OCI-LY3 (cell line): ENCODE measurements around the gene TAPT1.

Experiments used
- H2AFZ ChIP-seq: fragments of 200-600, 300-600 bp; shearing (Covaris generic); 2 replicates; pipeline ENCODE4 v1.6.0; 2014; ENCODE audit warnings: antibody characterized with exemption, low read depth, low read length
- H3K27ac ChIP-seq: fragments of 200-600, 300-600 bp; sonication (generic); 2 replicates; pipeline ENCODE4 v1.5.1; 2014; ENCODE audit warnings: mild to moderate bottlenecking, low read length, moderate library complexity, mixed read lengths
- H3K27me3 ChIP-seq: fragments of 200-600, 300-600 bp; sonication (generic); 2 replicates; pipeline ENCODE4 v1.6.1; 2014; ENCODE audit warnings: low read depth, low read length, mixed read lengths
- H3K36me3 ChIP-seq: fragments of 200-600, 300-600 bp; sonication (generic); replicated peaks from 2 replicates; pipeline ENCODE3; 2014; ENCODE audit warnings: low read depth, low read length, mixed read lengths
- H3K4me1 ChIP-seq: fragments of 300-600, 200-600 bp; sonication (generic); 2 replicates; pipeline ENCODE4 v1.6.1; 2014; ENCODE audit warnings: low read length, mixed read lengths
- H3K4me2 ChIP-seq: fragments of 200-600, 300-600 bp; sonication (generic); 2 replicates; pipeline ENCODE4 v1.6.1; 2014; ENCODE audit warnings: low read length, mixed read lengths
- H3K4me3 ChIP-seq: fragments of 300-600, 200-600 bp; sonication (generic); 2 replicates; pipeline ENCODE4 v1.5.1; 2014; ENCODE audit warnings: antibody characterized with exemption, mild to moderate bottlenecking, low read length, moderate library complexity
- H3K79me2 ChIP-seq: fragments of 300-600, 200-600 bp; shearing (Covaris generic); 2 replicates; pipeline ENCODE4 v1.6.1; 2014; ENCODE audit warnings: mild to moderate bottlenecking, low read length, mixed read lengths
- H3K9ac ChIP-seq: fragments of 300-600, 200-600 bp; shearing (Covaris generic); 2 replicates; pipeline ENCODE4 v1.6.0; 2014; ENCODE audit warnings: mild to moderate bottlenecking, low read length, moderate library complexity
- H3K9me3 ChIP-seq: fragments of 200-600, 300-600 bp; shearing (Covaris generic); 2 replicates; pipeline ENCODE4 v1.6.1; 2014; ENCODE audit warnings: low read length, mixed read lengths; ENCODE audit not compliant: insufficient read depth
- H4K20me1 ChIP-seq: fragments of 200-600, 300-600 bp; sonication (generic); 2 replicates; pipeline ENCODE4 v1.6.1; 2016; ENCODE audit warnings: low read length, mixed read lengths; ENCODE audit not compliant: insufficient read depth
- EZH2phosphoT487 ChIP-seq: fragments of 200-600 bp; shearing (Covaris generic); IDR thresholded peaks from 2 replicates; pipeline ENCODE4 v1.6.1; 2018; ENCODE audit warnings: antibody characterized with exemption, mixed run types, low read depth
- TF ChIP-seq, protein P1 (sequence below): fragments of 200-600, 300-600 bp; sonication (generic); IDR thresholded peaks from 2 replicates; pipeline ENCODE4 v1.5.1; 2014; ENCODE audit warnings: antibody characterized with exemption, low read length, low read depth

The TAPT1 gene

DNA sequence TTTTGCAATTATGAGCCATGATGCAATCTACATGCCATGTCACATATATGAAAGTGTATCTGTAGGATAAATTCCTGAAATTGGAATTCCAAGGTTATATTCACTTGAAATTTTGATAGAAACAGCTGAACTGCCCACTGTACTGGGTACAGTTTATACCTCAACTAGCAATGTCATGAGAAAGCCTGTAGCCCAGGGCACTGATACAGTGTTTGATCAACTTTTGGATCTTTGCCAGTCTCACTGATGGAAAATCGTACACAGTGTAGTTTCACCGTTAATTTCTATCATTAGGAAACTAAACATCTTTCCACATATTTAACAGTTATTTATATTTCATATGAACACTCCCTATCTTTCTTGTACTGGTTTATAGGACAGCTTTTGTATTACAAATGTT is 34.2 kb downstream of the TAPT1 start:
- Histone ChIP-seq H3K36me3 (peaks cover 2% of the 10 kb centered on the region), H2AFZ (no peak overlapping the region)

DNA sequence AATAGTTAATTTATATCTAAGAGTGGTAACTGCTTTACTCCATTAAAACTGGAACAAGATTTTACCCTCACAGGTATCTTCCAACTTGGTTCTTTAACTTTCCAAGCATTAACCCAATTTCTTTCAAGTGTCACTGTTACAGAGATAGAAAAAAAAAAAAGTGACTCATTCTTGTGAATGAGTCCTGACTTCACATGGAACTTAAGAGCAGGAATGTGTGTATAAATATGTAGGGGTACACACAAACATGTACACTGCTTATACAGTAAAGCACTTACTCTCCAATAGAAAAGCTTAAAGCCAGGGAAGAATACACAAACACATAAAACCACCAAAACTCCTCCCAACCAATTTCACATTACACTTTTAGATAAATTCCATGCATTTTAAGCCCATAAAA is 38.8 kb downstream of the TAPT1 start:
- Histone ChIP-seq H4K20me1 (no peaks in the 10 kb centered on the region), H3K27me3 (no peaks in the 10 kb centered on the region), H3K4me3 (no peak overlapping the region), H2AFZ (no peak overlapping the region), H3K4me1 (peaks cover 9% of the 10 kb centered on the region), H3K27ac (no peak overlapping the region), H3K79me2 (no peaks in the 10 kb centered on the region), H3K9me3 (no peaks in the 10 kb centered on the region), H3K4me2 (no peak overlapping the region), H3K9ac (no peak overlapping the region), H3K36me3 (peaks cover 2% of the 10 kb centered on the region)
- TF ChIP-seq, protein P1, sequence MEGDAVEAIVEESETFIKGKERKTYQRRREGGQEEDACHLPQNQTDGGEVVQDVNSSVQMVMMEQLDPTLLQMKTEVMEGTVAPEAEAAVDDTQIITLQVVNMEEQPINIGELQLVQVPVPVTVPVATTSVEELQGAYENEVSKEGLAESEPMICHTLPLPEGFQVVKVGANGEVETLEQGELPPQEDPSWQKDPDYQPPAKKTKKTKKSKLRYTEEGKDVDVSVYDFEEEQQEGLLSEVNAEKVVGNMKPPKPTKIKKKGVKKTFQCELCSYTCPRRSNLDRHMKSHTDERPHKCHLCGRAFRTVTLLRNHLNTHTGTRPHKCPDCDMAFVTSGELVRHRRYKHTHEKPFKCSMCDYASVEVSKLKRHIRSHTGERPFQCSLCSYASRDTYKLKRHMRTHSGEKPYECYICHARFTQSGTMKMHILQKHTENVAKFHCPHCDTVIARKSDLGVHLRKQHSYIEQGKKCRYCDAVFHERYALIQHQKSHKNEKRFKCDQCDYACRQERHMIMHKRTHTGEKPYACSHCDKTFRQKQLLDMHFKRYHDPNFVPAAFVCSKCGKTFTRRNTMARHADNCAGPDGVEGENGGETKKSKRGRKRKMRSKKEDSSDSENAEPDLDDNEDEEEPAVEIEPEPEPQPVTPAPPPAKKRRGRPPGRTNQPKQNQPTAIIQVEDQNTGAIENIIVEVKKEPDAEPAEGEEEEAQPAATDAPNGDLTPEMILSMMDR = no peak
- TF ChIP-seq EZH2phosphoT487 = no peak

More for the DNA sequence above, 34.2 kb downstream of the TAPT1 start:
- no peaks in the 10 kb centered on the region for H3K27me3 ChIP-seq
- no peak overlapping the region for H3K4me3 ChIP-seq
- no peak overlapping the region for H3K27ac ChIP-seq
- no peaks in the 10 kb centered on the region for H3K9me3 ChIP-seq
- no peak for TF ChIP-seq EZH2phosphoT487
- TF ChIP-seq, protein P1 = no peak
- peaks cover 8% of the 10 kb centered on the region for H3K4me1 ChIP-seq
- H4K20me1 ChIP-seq = 0 out of 2 replicates have a peak, but pooled peaks cover 4% of the 10 kb centered on the region
- no peak overlapping the region for H3K9ac ChIP-seq
- no peaks in the 10 kb centered on the region for H3K79me2 ChIP-seq
- no peak overlapping the region for H3K4me2 ChIP-seq

DNA sequence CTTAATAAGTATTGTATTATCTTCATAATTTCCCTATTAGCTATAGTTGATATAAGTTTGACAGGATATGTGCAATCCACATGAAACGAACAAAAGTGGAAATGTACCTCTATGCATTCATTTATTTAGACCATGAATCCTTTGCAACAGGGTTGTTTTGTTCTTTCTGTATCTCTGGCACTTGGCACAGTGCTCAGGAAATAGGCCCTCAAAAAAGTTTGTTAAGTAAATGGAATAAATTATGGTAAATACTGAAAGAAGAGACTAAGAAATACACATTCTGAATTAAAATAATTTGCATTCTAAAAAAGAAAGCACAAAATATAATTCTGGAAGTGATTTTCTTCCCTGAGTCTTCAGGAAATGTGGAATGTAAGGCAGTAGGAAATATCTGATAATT is 39.3 kb downstream of the TAPT1 start:
- H3K36me3 ChIP-seq = peaks cover 2% of the 10 kb centered on the region
- no peaks in the 10 kb centered on the region for H3K27me3 ChIP-seq
- no peaks in the 10 kb centered on the region for H3K79me2 ChIP-seq
- H2AFZ ChIP-seq = no peak overlapping the region
- no peaks in the 10 kb centered on the region for H4K20me1 ChIP-seq
- no peak overlapping the region for H3K4me3 ChIP-seq
- no peak overlapping the region for H3K9ac ChIP-seq
- H3K9me3 ChIP-seq = no peaks in the 10 kb centered on the region
- no peak overlapping the region for H3K4me2 ChIP-seq
- no peak overlapping the region for H3K27ac ChIP-seq
- peaks cover 9% of the 10 kb centered on the region for H3K4me1 ChIP-seq
- TF ChIP-seq, protein P1 = no peak
- TF ChIP-seq EZH2phosphoT487 = no peak

- Histone ChIP-seq H3K79me2 (no peaks in the 10 kb centered on the region), H3K4me2 (no peak overlapping the region), H3K27ac (no peak overlapping the region), H3K27me3 (no peaks in the 10 kb centered on the region), H3K36me3 (peaks cover 3% of the 10 kb centered on the region), H3K4me1 (peaks cover 9% of the 10 kb centered on the region), H3K9ac (no peak overlapping the region), H2AFZ (no peak overlapping the region), H3K4me3 (no peak overlapping the region), H4K20me1 (no peaks in the 10 kb centered on the region), H3K9me3 (no peaks in the 10 kb centered on the region)
- TF ChIP-seq, protein P1 = no peak
- TF ChIP-seq EZH2phosphoT487 = no peak
Observed at GRCh38 chr4:16183604-16184003, 42.7 kb downstream of the TAPT1 start.
